Fibroblast of pulmonary artery (primary cell): ENCODE data around the gene SLC6A3.

Experiments
- DNase-seq: peaks from one replicate; pipeline ENCODE4 v3.0.0-alpha.2; 2010; ENCODE audit warnings: low read depth
- H3K4me3 ChIP-seq: replicated peaks from 2 replicates; pipeline ENCODE4 v1.5.1; 2011; ENCODE audit warnings: low read depth, mild to moderate bottlenecking, control low read depth, low read length, moderate library complexity
- TF ChIP-seq, protein P1 (sequence below): IDR thresholded peaks from 2 replicates; pipeline ENCODE4 v1.5.1; 2011; ENCODE audit warnings: mild to moderate bottlenecking, control low read depth, low read length, inconsistent platforms; ENCODE audit errors: missing control alignments

The SLC6A3 gene

GRCh38 chr5:1453613-1454012, 8.4 kb upstream of the SLC6A3 start:
- TF ChIP-seq, protein P1, sequence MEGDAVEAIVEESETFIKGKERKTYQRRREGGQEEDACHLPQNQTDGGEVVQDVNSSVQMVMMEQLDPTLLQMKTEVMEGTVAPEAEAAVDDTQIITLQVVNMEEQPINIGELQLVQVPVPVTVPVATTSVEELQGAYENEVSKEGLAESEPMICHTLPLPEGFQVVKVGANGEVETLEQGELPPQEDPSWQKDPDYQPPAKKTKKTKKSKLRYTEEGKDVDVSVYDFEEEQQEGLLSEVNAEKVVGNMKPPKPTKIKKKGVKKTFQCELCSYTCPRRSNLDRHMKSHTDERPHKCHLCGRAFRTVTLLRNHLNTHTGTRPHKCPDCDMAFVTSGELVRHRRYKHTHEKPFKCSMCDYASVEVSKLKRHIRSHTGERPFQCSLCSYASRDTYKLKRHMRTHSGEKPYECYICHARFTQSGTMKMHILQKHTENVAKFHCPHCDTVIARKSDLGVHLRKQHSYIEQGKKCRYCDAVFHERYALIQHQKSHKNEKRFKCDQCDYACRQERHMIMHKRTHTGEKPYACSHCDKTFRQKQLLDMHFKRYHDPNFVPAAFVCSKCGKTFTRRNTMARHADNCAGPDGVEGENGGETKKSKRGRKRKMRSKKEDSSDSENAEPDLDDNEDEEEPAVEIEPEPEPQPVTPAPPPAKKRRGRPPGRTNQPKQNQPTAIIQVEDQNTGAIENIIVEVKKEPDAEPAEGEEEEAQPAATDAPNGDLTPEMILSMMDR: no peak
- no peak overlapping the region for H3K4me3 ChIP-seq
- DNase-seq: no peak

DNA sequence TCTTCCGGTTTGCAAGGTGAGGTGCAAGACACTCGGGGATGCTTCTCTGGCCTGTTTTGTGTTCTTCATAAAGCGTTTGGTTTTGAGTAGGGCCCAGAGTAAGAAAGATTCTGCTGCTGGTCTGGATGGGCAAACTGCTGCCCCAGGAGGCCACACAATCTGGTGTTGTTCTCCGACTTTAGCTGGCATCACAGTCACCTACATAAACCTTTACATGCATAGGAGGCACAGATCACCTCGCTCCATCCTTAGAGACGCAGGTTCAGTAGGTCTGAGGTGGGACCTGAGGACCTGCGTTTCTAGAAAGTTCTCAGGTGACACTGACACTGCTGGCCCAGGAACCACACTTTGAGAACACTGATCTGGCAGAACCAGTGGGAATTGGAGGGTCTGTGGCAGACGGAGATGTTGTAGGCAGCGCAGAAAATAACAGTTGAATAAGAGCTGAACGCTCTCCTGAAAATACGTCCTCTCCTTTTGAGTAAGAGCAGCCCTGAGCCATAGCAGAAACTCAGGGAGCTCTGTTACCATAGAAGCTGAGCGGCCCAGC, 3.9 kb upstream of the SLC6A3 start:
- no peak overlapping the region for H3K4me3 ChIP-seq
- no peak for DNase-seq
- TF ChIP-seq, protein P1: no peak

GRCh38 chr5:1448511-1449011, 3.3 kb upstream of the SLC6A3 start:
- TF ChIP-seq, protein P1: no peak
- no peak for DNase-seq
- no peak overlapping the region for H3K4me3 ChIP-seq

- DNase-seq: no peak
- TF ChIP-seq, protein P1: no peak
- no peak overlapping the region for H3K4me3 ChIP-seq
Observed at GRCh38 chr5:1447671-1448361, 2.6 kb upstream of the SLC6A3 start.

GRCh38 chr5:1446602-1447343, 1.5 kb upstream of the SLC6A3 start:
- TF ChIP-seq, protein P1: no peak
- DNase-seq: no peak

DNA sequence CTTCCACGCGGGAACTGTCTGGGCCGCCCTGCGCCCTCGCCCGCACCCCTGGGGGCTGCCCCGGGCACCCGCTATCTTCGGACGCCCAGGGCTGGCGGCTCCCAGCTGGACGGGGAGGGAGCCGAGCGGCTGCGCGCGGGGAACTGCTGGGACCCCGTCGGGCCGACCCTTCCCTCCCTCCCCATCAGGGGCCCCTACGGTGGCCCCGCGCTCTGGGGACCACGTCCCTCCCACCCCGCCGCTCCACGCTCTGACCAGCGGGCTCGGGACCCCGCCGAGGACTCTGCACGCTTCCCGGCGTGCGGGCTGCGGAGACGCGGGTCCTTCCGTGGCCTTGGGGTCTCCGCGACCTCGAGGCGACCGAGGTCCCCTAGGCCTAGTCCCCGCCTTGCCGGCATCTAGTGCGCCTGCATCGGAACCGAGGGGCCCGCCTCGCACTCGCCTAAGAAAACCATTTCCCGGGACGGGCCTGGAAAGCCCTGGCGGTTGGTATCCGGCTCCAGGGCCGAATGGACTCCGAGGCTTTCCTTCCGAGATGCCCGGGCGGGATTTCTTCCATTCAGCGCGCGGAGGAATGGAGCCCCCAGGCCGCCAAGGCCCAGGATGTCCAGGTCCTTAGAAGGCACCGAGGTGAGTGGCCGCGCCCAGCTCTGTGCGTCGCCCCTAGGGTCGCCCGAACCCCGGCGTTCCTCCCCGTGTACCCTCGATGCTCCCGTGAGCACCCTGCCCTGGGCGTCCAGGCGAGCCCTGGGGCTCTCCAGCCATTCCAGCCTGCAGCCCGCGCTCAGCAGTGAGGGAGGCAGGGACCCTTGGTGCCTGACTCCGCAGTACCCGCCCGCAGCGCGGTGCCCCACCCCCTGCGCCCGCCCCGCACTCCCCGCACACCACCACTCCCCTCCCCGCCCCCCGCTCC, 705 bp upstream of the SLC6A3 start:
- H3K4me3 ChIP-seq: no peak overlapping the region
- TF ChIP-seq, protein P1: no peak
- no peak for DNase-seq

More at GRCh38 chr5:1446602-1447343, 1.5 kb upstream of the SLC6A3 start:
- H3K4me3 ChIP-seq: no peak overlapping the region
